DMS153 treated with DMSO at 0.1 percent for 48 hours (cell line): ENCODE results near the gene MOB2.
"Not testable (repeated sequence)": the region's sequence is repeated elsewhere in the genome, so short reads cannot be mapped to it uniquely, and the experiment has no call there.

Source experiments
- DNase-seq: peaks from one replicate; lab custom pipeline; 2025; ENCODE audit not compliant: unreplicated experiment; lab: John Stamatoyannopoulos, UW

MOB2 gene

DNA sequence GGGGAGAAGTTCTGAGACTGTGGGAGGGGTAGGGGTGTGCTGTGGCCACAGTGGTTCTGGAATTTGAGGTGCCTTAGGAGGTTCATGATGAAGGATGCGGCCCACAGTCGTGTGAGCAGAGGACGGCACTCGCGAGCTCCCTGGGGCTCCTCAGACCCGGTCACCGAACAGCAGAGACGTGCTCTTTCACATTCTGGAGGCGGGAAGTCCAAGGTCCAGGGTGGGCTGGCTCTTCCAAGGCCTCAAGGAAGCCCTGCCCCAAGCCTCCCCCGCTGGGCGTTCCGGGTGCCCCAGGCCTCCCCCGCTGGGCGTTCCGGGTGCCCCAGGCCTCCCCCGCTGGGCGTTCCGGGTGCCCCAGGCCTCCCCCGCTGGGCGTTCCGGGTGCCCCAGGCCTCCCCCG is 63.2 kb downstream of the MOB2 start:
- DNase-seq = not testable (repeated sequence)

DNA sequence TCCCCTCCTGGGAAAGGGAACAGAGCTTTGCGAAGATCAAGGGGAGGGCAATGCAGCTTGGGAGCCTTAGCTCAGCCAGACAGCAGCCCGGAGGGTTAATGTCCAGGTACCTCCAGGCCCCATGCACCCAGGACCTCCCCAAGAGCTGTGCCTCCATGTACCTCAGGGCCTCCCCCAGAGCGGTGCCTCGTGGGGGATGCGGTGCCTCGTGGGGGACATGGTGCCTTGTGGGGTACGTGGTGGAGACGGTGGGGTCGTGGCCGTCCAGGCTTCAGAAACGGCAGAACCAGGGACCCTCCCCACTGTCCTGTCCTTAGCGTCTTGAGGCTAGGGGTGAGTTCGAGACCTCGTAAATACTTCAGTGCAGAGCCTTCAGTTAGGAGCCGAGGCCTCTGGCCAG is 63.6 kb downstream of the MOB2 start:
- no peak for DNase-seq

DNA sequence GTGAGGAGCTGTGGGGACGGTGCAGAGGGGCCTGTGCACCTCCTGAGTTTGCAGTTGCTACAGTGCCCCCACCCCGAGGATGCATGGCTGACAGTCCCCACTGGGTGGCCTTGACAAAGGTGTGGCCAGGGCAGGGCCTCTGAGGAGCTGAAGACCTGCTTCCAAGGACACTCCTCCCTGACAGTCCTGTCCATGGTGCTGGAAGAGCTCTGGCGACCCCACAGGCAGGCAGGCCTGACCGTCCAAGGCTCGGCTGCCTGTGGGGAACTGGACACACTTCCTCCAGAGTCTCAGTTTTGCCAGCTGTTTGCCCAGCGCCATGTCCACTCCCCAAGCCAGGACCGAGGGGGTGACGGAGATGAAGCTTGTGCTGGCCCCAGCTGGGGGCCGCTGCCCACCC is 64.1 kb downstream of the MOB2 start:
- no peak for DNase-seq

DNA sequence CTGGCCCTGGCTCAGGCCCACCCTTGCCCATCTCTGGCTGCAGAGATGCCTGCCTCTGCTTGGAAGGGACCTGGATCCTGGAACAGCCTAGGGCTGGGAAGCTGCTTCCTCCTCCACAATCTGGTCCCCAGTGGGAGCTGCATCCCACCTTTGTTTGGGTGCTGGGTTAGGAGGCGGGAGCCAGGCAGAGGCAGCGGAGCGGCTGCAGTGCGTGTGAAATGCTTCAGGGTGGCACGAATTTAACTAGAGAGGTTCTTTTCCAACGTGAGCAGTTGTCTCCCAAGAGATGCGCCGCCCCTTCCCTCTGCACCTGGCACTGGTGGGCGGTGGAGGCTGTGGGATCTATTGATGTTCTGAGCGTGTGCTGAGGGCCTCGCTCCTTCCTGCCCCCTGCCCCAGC is 65.3 kb downstream of the MOB2 start:
- DNase-seq = no peak

DNA sequence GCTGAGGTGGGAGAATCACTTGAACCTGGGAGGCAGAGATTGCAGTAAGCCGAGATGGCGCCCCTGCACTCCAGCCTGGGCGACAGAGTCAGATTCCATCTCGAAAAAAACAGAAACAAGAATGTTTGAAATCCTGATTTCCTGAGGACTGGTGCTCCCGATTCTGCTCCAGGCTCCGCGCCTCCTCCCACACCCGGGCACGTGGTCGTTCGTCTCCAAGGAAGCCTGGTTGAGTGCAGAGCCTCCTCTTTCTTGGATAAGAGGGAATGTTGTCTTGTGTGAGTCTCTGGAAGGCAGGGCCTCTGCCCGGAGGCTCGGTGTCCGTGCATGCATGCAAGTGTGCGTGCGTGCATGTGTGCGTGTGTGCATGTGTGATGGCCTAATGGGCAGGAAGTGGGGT is 66.8 kb downstream of the MOB2 start:
- DNase-seq = no peak
